Stimulated activated CD4-positive, alpha-beta T cell treated with anti-CD3 and anti-CD28 coated beads, TNF-alpha, amount 100 ng/mL, for 4 hours (primary cell): ENCODE results near the gene DYNLL2.
"Not testable (repeated sequence)": the region's sequence is repeated elsewhere in the genome, so short reads cannot be mapped to it uniquely, and the experiment has no call there.

Experiments
- DNase-seq, 3 experiments: peaks; one replicate each; pipeline ENCODE4 v3.0.0-alpha.2; 2020; ENCODE audit warnings: low read depth in 3 of 3

DYNLL2 gene

GRCh38 chr17:58101898-58102297, 18.7 kb downstream of the DYNLL2 start:
- not testable (repeated sequence) for DNase-seq

- DNase-seq: no peak
Observed at GRCh38 chr17:58105093-58105492, 21.9 kb downstream of the DYNLL2 start.

GRCh38 chr17:58107306-58107705, 24.1 kb downstream of the DYNLL2 start:
- DNase-seq: no peak

GRCh38 chr17:58109197-58109596, 26.0 kb downstream of the DYNLL2 start:
- DNase-seq: no peak

- DNase-seq: no peak
Observed at GRCh38 chr17:58110012-58110411, 26.8 kb downstream of the DYNLL2 start.

GRCh38 chr17:58111676-58112075, 28.5 kb downstream of the DYNLL2 start:
- no peak for DNase-seq

- peak; percentile 74 to 81 (median 76) for DNase-seq
Observed at GRCh38 chr17:58112970-58113631, 29.9 kb downstream of the DYNLL2 start.

- DNase-seq: no peak
Observed at GRCh38 chr17:58113947-58114346, 30.7 kb downstream of the DYNLL2 start.

- DNase-seq: no peak
Observed at GRCh38 chr17:58117382-58117781, 34.2 kb downstream of the DYNLL2 start.

- no peak for DNase-seq
Observed at GRCh38 chr17:58119491-58119890, 36.3 kb downstream of the DYNLL2 start.

- peak in 1 of 3 experiments; percentile 3 for DNase-seq
Observed at GRCh38 chr17:58120195-58120822, 37.1 kb downstream of the DYNLL2 start.

GRCh38 chr17:58121925-58122324, 38.7 kb downstream of the DYNLL2 start:
- peak in 1 of 3 experiments; percentile 26 for DNase-seq

GRCh38 chr17:58127846-58128245, 44.6 kb downstream of the DYNLL2 start:
- no peak for DNase-seq

GRCh38 chr17:58132697-58133096, 49.5 kb downstream of the DYNLL2 start:
- DNase-seq: not testable (repeated sequence)

- DNase-seq: no peak
Observed at GRCh38 chr17:58136669-58137279, 53.6 kb downstream of the DYNLL2 start.

- no peak for DNase-seq
Observed at GRCh38 chr17:58141505-58141904, 58.3 kb downstream of the DYNLL2 start.

GRCh38 chr17:58143335-58143734, 60.1 kb downstream of the DYNLL2 start:
- not testable (repeated sequence) for DNase-seq

- no peak for DNase-seq
Observed at GRCh38 chr17:58144801-58145200, 61.6 kb downstream of the DYNLL2 start.
